Measurements from ENCODE around the gene GTF3A. TPM values are rescaled to one million over a fixed set of nuclear protein-coding genes. Genes with fewer than 3 reads are reported as not detected.

Gene GTF3A
- total and polyA plus RNA-seq, 4 donors = 66.4 to 144 (median 96.7) TPM

DNA sequence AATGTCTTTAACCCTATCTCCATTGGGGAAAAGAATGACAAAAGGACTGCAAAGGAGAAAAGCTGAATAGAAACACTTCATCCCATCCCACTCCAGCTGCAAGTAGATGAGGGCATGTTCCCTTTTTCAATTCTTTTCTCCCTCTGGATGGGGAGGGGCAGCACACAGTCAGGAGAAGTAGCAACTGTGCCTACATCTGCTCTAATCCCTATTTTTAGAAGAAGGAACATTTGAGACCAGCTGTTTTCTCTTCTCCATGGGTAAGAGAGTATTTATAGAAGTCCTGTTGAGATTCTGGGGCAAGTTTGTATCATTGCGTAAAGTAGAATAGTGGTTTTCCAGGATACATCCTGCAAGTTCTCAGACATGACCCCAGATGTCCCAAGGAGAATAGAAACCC, 9.3 kb upstream of the GTF3A start:
- no peak overlapping the region for H3K4me3 ChIP-seq (ENCODE audit: low read depth in 1 of 3, low read length in 3 of 3)
- 86% methylated on average over 1 of the region's 1 CpG for WGBS

DNA sequence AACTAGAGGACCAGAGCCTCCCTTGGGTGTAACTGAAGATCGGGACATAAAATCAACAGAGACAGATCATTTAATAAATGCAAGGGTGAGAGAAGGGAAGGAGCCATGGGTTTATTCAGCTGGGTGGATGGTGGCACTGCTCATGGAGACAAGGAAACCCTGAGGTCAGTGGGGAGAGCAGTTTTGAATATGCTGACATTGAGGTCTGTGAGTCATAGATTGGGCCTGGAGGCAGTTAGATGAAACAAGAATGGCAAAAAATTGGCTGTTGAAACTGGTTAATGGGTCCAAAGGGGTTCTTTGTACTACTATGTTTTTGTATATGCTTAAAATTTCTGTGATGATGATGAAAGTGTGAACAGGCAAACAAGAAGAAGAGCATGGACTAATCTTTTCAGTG, 5.1 kb upstream of the GTF3A start:
- H3K4me1 ChIP-seq (ENCODE audit: control insufficient read depth in 4 of 4, insufficient read depth in 4 of 4, low read length in 3 of 4) = peaks cover 0 to 3% (median 0%) of the 10 kb centered on the region in 4 donors
- H3K27me3 ChIP-seq (ENCODE audit: control insufficient read depth in 4 of 4, insufficient read depth in 4 of 4, low read length in 3 of 4) = no peaks in the 10 kb centered on the region
- H3K36me3 ChIP-seq (ENCODE audit: control insufficient read depth in 4 of 4, insufficient read depth in 3 of 4, low read depth in 1 of 4, low read length in 3 of 4) = no peaks in the 10 kb centered on the region
- no peak overlapping the region for H3K4me3 ChIP-seq (ENCODE audit: low read depth in 1 of 3, low read length in 3 of 3)
- no peaks in the 10 kb centered on the region for H3K9me3 ChIP-seq (ENCODE audit: control insufficient read depth in 4 of 4, low read length in 3 of 4)
- TF ChIP-seq FOXA2 (IDR thresholded peaks at IDR 0.05) (no peak), GABPA (IDR thresholded peaks at IDR 0.05 in 1 of 2, conservative IDR thresholded peaks at IDR 0.05 in 1 of 2) (no peak), EGR1 (IDR thresholded peaks at IDR 0.05; ENCODE audit: low read depth in 2 of 2) (no peak), JUND (IDR thresholded peaks at IDR 0.05) (no peak), HNF4G (IDR thresholded peaks at IDR 0.05) (no peak), HNF4A (conservative IDR thresholded peaks at IDR 0.05) (no peak), NR2F2 (IDR thresholded peaks at IDR 0.05) (no peak), SP1 (IDR thresholded peaks at IDR 0.05) (no peak), TAF1 (conservative IDR thresholded peaks at IDR 0.05) (no peak), RAD21 (IDR thresholded peaks at IDR 0.05) (no peak), RXRA (IDR thresholded peaks at IDR 0.05) (no peak), YY1 (IDR thresholded peaks at IDR 0.05) (no peak), FOXA1 (IDR thresholded peaks at IDR 0.05) (no peak)
- TF ChIP-seq, protein P1, sequence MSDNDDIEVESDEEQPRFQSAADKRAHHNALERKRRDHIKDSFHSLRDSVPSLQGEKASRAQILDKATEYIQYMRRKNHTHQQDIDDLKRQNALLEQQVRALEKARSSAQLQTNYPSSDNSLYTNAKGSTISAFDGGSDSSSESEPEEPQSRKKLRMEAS (IDR thresholded peaks at IDR 0.05) = no peak
- TF ChIP-seq, protein P2, sequence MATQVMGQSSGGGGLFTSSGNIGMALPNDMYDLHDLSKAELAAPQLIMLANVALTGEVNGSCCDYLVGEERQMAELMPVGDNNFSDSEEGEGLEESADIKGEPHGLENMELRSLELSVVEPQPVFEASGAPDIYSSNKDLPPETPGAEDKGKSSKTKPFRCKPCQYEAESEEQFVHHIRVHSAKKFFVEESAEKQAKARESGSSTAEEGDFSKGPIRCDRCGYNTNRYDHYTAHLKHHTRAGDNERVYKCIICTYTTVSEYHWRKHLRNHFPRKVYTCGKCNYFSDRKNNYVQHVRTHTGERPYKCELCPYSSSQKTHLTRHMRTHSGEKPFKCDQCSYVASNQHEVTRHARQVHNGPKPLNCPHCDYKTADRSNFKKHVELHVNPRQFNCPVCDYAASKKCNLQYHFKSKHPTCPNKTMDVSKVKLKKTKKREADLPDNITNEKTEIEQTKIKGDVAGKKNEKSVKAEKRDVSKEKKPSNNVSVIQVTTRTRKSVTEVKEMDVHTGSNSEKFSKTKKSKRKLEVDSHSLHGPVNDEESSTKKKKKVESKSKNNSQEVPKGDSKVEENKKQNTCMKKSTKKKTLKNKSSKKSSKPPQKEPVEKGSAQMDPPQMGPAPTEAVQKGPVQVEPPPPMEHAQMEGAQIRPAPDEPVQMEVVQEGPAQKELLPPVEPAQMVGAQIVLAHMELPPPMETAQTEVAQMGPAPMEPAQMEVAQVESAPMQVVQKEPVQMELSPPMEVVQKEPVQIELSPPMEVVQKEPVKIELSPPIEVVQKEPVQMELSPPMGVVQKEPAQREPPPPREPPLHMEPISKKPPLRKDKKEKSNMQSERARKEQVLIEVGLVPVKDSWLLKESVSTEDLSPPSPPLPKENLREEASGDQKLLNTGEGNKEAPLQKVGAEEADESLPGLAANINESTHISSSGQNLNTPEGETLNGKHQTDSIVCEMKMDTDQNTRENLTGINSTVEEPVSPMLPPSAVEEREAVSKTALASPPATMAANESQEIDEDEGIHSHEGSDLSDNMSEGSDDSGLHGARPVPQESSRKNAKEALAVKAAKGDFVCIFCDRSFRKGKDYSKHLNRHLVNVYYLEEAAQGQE (IDR thresholded peaks at IDR 0.05) = no peak
- TF ChIP-seq, protein P3, sequence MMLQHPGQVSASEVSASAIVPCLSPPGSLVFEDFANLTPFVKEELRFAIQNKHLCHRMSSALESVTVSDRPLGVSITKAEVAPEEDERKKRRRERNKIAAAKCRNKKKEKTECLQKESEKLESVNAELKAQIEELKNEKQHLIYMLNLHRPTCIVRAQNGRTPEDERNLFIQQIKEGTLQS (IDR thresholded peaks at IDR 0.05) = no peak
- TF ChIP-seq, protein P4, sequence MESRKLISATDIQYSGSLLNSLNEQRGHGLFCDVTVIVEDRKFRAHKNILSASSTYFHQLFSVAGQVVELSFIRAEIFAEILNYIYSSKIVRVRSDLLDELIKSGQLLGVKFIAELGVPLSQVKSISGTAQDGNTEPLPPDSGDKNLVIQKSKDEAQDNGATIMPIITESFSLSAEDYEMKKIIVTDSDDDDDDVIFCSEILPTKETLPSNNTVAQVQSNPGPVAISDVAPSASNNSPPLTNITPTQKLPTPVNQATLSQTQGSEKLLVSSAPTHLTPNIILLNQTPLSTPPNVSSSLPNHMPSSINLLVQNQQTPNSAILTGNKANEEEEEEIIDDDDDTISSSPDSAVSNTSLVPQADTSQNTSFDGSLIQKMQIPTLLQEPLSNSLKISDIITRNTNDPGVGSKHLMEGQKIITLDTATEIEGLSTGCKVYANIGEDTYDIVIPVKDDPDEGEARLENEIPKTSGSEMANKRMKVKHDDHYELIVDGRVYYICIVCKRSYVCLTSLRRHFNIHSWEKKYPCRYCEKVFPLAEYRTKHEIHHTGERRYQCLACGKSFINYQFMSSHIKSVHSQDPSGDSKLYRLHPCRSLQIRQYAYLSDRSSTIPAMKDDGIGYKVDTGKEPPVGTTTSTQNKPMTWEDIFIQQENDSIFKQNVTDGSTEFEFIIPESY (IDR thresholded peaks at IDR 0.05) = no peak
- TF ChIP-seq, protein P5, sequence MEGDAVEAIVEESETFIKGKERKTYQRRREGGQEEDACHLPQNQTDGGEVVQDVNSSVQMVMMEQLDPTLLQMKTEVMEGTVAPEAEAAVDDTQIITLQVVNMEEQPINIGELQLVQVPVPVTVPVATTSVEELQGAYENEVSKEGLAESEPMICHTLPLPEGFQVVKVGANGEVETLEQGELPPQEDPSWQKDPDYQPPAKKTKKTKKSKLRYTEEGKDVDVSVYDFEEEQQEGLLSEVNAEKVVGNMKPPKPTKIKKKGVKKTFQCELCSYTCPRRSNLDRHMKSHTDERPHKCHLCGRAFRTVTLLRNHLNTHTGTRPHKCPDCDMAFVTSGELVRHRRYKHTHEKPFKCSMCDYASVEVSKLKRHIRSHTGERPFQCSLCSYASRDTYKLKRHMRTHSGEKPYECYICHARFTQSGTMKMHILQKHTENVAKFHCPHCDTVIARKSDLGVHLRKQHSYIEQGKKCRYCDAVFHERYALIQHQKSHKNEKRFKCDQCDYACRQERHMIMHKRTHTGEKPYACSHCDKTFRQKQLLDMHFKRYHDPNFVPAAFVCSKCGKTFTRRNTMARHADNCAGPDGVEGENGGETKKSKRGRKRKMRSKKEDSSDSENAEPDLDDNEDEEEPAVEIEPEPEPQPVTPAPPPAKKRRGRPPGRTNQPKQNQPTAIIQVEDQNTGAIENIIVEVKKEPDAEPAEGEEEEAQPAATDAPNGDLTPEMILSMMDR (IDR thresholded peaks at IDR 0.05; ENCODE audit: low read depth, low read length, missing input control) = no peak
- DNase-seq (ENCODE audit: low spot score) = no peak
- H3K27ac ChIP-seq (ENCODE audit: low read depth in 1 of 2, low read length in 2 of 2) = no peak overlapping the region
- no peak overlapping the region for H3K9ac ChIP-seq (ENCODE audit: low read depth in 1 of 2, low read length in 2 of 2)
- 90% methylated on average over 1 of the region's 1 CpG for WGBS

More for the DNA sequence above, 9.3 kb upstream of the GTF3A start:
- Histone ChIP-seq H3K9me3 (ENCODE audit: control insufficient read depth in 4 of 4, low read length in 3 of 4) (no peaks in the 10 kb centered on the region), H3K27me3 (ENCODE audit: control insufficient read depth in 4 of 4, insufficient read depth in 4 of 4, low read length in 3 of 4) (no peaks in the 10 kb centered on the region), H3K9ac (ENCODE audit: low read depth in 1 of 2, low read length in 2 of 2) (no peak overlapping the region), H3K36me3 (ENCODE audit: control insufficient read depth in 4 of 4, insufficient read depth in 3 of 4, low read depth in 1 of 4, low read length in 3 of 4) (no peaks in the 10 kb centered on the region), H3K4me1 (ENCODE audit: control insufficient read depth in 4 of 4, insufficient read depth in 4 of 4, low read length in 3 of 4) (no peaks in the 10 kb centered on the region), H3K27ac (ENCODE audit: low read depth in 1 of 2, low read length in 2 of 2) (no peak overlapping the region)
- TF ChIP-seq SP1 (IDR thresholded peaks at IDR 0.05) (no peak), GABPA (IDR thresholded peaks at IDR 0.05 in 1 of 2, conservative IDR thresholded peaks at IDR 0.05 in 1 of 2) (no peak)
- TF ChIP-seq, protein P2 (IDR thresholded peaks at IDR 0.05) = no peak
- TF ChIP-seq, protein P1 (IDR thresholded peaks at IDR 0.05) = no peak
- DNase-seq (ENCODE audit: low spot score) = no peak

Data from liver (tissue), 9 donors.